ENCODE results near the gene SWSAP1. TPM values are rescaled to one million over a fixed set of nuclear protein-coding genes. Genes with fewer than 3 reads are reported as not detected.
"Not testable (repeated sequence)": the region's sequence is repeated elsewhere in the genome, so short reads cannot be mapped to it uniquely, and the experiment has no call there.

SWSAP1 gene
- total RNA-seq, 6 experiments from 2014 or later = 1.2 to 2.2 (median 1.6) TPM

GRCh38 chr19:11347546-11348039 is 26.9 kb upstream of the SWSAP1 start:
- 0 out of 2 replicates have a peak, but pooled peaks cover 10% of the 10 kb centered on the region for H3K36me3 Mint-ChIP-seq (ENCODE audit: low read depth)
- peaks cover 30% of the 10 kb centered on the region for H3K4me1 Mint-ChIP-seq (ENCODE audit: low read depth)
- no peak overlapping the region; the same call in 1 of the 2 replicates for H3K4me3 Mint-ChIP-seq
- H3K9me3 Mint-ChIP-seq = peaks cover 12% of the 10 kb centered on the region
- H3K27ac Mint-ChIP-seq = no peak overlapping the region
- TF ChIP-seq, protein P1, sequence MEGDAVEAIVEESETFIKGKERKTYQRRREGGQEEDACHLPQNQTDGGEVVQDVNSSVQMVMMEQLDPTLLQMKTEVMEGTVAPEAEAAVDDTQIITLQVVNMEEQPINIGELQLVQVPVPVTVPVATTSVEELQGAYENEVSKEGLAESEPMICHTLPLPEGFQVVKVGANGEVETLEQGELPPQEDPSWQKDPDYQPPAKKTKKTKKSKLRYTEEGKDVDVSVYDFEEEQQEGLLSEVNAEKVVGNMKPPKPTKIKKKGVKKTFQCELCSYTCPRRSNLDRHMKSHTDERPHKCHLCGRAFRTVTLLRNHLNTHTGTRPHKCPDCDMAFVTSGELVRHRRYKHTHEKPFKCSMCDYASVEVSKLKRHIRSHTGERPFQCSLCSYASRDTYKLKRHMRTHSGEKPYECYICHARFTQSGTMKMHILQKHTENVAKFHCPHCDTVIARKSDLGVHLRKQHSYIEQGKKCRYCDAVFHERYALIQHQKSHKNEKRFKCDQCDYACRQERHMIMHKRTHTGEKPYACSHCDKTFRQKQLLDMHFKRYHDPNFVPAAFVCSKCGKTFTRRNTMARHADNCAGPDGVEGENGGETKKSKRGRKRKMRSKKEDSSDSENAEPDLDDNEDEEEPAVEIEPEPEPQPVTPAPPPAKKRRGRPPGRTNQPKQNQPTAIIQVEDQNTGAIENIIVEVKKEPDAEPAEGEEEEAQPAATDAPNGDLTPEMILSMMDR (IDR thresholded peaks at IDR 0.05) = no peak
- DNase-seq = no peak
- H3K27me3 Mint-ChIP-seq (ENCODE audit: insufficient read depth) = peaks cover 2% of the 10 kb centered on the region; the same call in 1 of the 2 replicates

GRCh38 chr19:11349171-11349570 is 25.3 kb upstream of the SWSAP1 start:
- 0 out of 2 replicates have a peak, but pooled peaks cover 10% of the 10 kb centered on the region for H3K36me3 Mint-ChIP-seq (ENCODE audit: low read depth)
- TF ChIP-seq, protein P1 (IDR thresholded peaks at IDR 0.05) = no peak
- peaks cover 27% of the 10 kb centered on the region for H3K4me1 Mint-ChIP-seq (ENCODE audit: low read depth)
- peaks cover 4% of the 10 kb centered on the region; the same call in 1 of the 2 replicates for H3K27me3 Mint-ChIP-seq (ENCODE audit: insufficient read depth)
- no peak for DNase-seq
- H3K27ac Mint-ChIP-seq = no peak overlapping the region
- H3K4me3 Mint-ChIP-seq = no peak overlapping the region
- peaks cover 12% of the 10 kb centered on the region for H3K9me3 Mint-ChIP-seq

DNA sequence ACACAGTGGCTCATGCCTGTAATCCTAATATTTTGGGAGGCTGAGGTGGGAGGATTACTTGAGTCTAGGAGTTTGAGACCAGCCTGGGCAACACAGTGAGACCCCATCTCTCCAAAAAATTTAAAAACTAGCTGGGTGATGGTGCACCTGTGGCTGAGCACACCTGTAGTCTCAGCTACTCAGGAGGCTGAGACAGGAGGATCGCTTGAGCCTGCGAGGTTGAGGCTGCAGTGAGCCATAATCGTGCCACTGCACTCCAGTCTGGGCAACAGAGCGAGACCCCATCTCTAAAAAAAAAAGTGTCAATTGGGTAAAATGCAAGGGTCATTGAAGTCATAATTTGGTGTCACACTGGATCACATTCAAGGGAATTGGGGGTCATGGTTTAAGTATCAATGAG is 20.4 kb upstream of the SWSAP1 start:
- not testable (repeated sequence) for H3K36me3 Mint-ChIP-seq (ENCODE audit: low read depth); DNase-seq; H3K9me3 Mint-ChIP-seq; H3K4me3 Mint-ChIP-seq; H3K27ac Mint-ChIP-seq; H3K27me3 Mint-ChIP-seq (ENCODE audit: insufficient read depth)
- H3K4me1 Mint-ChIP-seq (ENCODE audit: low read depth) = peaks cover 11% of the 10 kb centered on the region

GRCh38 chr19:11355160-11356073 is 19.0 kb upstream of the SWSAP1 start, which contains the start of gene PLPPR2:
Gene PLPPR2 (plus strand): TSS chr19:11355432. CDS start chr19:11357674, 2,242 bp downstream.
- peaks cover 11% of the 10 kb centered on the region for H3K4me1 Mint-ChIP-seq (ENCODE audit: low read depth)
- H3K4me3 Mint-ChIP-seq = peak within 1 kb of the TSS; percentile 91
- DNase-seq = peak; percentile 79
- peak within 1 kb of the TSS; percentile 29; the same call in 1 of the 2 replicates for H3K27ac Mint-ChIP-seq
- no peaks in the 10 kb centered on the region; the same call in 1 of the 2 replicates for H3K36me3 Mint-ChIP-seq (ENCODE audit: low read depth)
- TF ChIP-seq, protein P1 (IDR thresholded peaks at IDR 0.05) = no peak
- peaks cover 4% of the 10 kb centered on the region for H3K27me3 Mint-ChIP-seq (ENCODE audit: insufficient read depth)
- H3K9me3 Mint-ChIP-seq = no peaks in the 10 kb centered on the region

GRCh38 chr19:11356074-11356397 is 18.4 kb upstream of the SWSAP1 start:
- H3K27me3 Mint-ChIP-seq (ENCODE audit: insufficient read depth) = peaks cover 2% of the 10 kb centered on the region

More at GRCh38 chr19:11356074-11356397, 18.4 kb upstream of the SWSAP1 start:
- H3K4me1 Mint-ChIP-seq (ENCODE audit: low read depth) = peaks cover 11% of the 10 kb centered on the region
- H3K27ac Mint-ChIP-seq = peak overlapping the region; percentile 29; the same call in 1 of the 2 replicates
- H3K4me3 Mint-ChIP-seq = peak overlapping the region; percentile 91
- no peaks in the 10 kb centered on the region for H3K9me3 Mint-ChIP-seq
- DNase-seq = no peak
- H3K36me3 Mint-ChIP-seq (ENCODE audit: low read depth) = no peaks in the 10 kb centered on the region; the same call in 1 of the 2 replicates
- TF ChIP-seq, protein P1 (IDR thresholded peaks at IDR 0.05) = no peak
